Upper lobe of right lung (tissue), 1 donor: ENCODE results near the gene HLA-DPB1. TPM values are rescaled to one million over a fixed set of nuclear protein-coding genes. Genes with fewer than 3 reads are reported as not detected.

Experiments
- ATAC-seq: fragments of 200-7000 bp; cut with Tn5 transposase; one replicate; pipeline ENCODE4 v1.9.1; 2020; ENCODE audit warnings: mild to moderate bottlenecking, moderate library complexity
- DNase-seq: peaks from one replicate; pipeline ENCODE4 v3.0.0-alpha.2; 2020
- H3K27ac ChIP-seq: fragments of 200-600 bp; one replicate; pipeline ENCODE4 v1.8.0; 2022
- H3K27me3 ChIP-seq: fragments of 200-600 bp; one replicate; pipeline ENCODE4 v1.8.0; 2022; ENCODE audit warnings: mild to moderate bottlenecking
- H3K36me3 ChIP-seq: fragments of 200-600 bp; one replicate; pipeline ENCODE4 v1.8.0; 2022
- H3K4me1 ChIP-seq: fragments of 200-600 bp; one replicate; pipeline ENCODE4 v1.8.0; 2022
- H3K4me3 ChIP-seq: fragments of 200-600 bp; one replicate; pipeline ENCODE4 v1.8.0; 2022; ENCODE audit warnings: mild to moderate bottlenecking
- H3K9me3 ChIP-seq: fragments of 200-600 bp; one replicate; pipeline ENCODE4 v1.8.0; 2022
- CTCF ChIP-seq: fragments of 200-600 bp; IDR thresholded peaks from one replicate; pipeline ENCODE4 v1.8.0; 2022; ENCODE audit warnings: antibody characterized with exemption
- intact Hi-C: fragments of 100-400 bp; cut with DNase I; formaldehyde crosslinking; loops from one replicate; pipeline ENCODE4 v1.11.0; 2022
- total RNA-seq: library from RNA; stranded (reverse); fragmentation: NEBNext Ultra II Directional; extraction: Animal tissue kit (Norgen Biotek cat#: 25700); gene quantifications from one replicate; pipeline ENCODE4 v1.2.1, GENCODE V29; 2021
- donor health status: DM: no; HTN: yes; CAD: no; lungs with severe emphysema.

Gene HLA-DPB1
- total RNA-seq, 1 donor from 2014 or later = 385 TPM

GRCh38 chr6:33105386-33105785 is 29.6 kb downstream of the HLA-DPB1 start:
- no peak for TF ChIP-seq CTCF
- no peaks in the 10 kb centered on the region for H3K36me3 ChIP-seq
- ATAC-seq (no peak), DNase-seq (no peak)
- peaks cover 6% of the 10 kb centered on the region for H3K9me3 ChIP-seq
- no peak overlapping the region for H3K4me3 ChIP-seq
- H3K4me1 ChIP-seq = no peaks in the 10 kb centered on the region
- H3K27me3 ChIP-seq = no peaks in the 10 kb centered on the region
- intact Hi-C loops = no loop called here
- no peak overlapping the region for H3K27ac ChIP-seq

- no peaks in the 10 kb centered on the region for H3K27me3 ChIP-seq
- H3K27ac ChIP-seq = no peak overlapping the region
- H3K36me3 ChIP-seq = no peaks in the 10 kb centered on the region
- H3K4me3 ChIP-seq = no peak overlapping the region
- no peaks in the 10 kb centered on the region for H3K4me1 ChIP-seq
- ATAC-seq (no peak), DNase-seq (no peak)
- intact Hi-C loops = no loop called here
- no peak for TF ChIP-seq CTCF
- H3K9me3 ChIP-seq = peaks cover under 1% of the 10 kb centered on the region
These were observed 30.4 kb downstream of the HLA-DPB1 start for GRCh38 chr6:33105916-33106871.

GRCh38 chr6:33107641-33108040 is 31.9 kb downstream of the HLA-DPB1 start:
- H3K27ac ChIP-seq = no peak overlapping the region
- intact Hi-C loops = no loop called here
- no peak for TF ChIP-seq CTCF
- no peaks in the 10 kb centered on the region for H3K36me3 ChIP-seq
- ATAC-seq = no peak
- no peaks in the 10 kb centered on the region for H3K9me3 ChIP-seq
- no peaks in the 10 kb centered on the region for H3K4me1 ChIP-seq
- H3K4me3 ChIP-seq = no peak overlapping the region
- no peaks in the 10 kb centered on the region for H3K27me3 ChIP-seq
- no peak for DNase-seq

GRCh38 chr6:33108307-33108706 is 32.5 kb downstream of the HLA-DPB1 start:
- no peak overlapping the region for H3K27ac ChIP-seq
- no peaks in the 10 kb centered on the region for H3K4me1 ChIP-seq
- no peaks in the 10 kb centered on the region for H3K36me3 ChIP-seq
- intact Hi-C loops = no loop called here
- DNase-seq (no peak), ATAC-seq (no peak)
- no peak overlapping the region for H3K4me3 ChIP-seq
- TF ChIP-seq CTCF = no peak
- no peaks in the 10 kb centered on the region for H3K9me3 ChIP-seq
- H3K27me3 ChIP-seq = no peaks in the 10 kb centered on the region

GRCh38 chr6:33112148-33112547 is 36.4 kb downstream of the HLA-DPB1 start:
- Histone ChIP-seq H3K27me3 (peaks cover 24% of the 10 kb centered on the region), H3K9me3 (no peaks in the 10 kb centered on the region), H3K4me1 (no peaks in the 10 kb centered on the region), H3K36me3 (no peaks in the 10 kb centered on the region), H3K4me3 (no peak overlapping the region), H3K27ac (no peak overlapping the region)
- ATAC-seq (peak; percentile 94), DNase-seq (no peak)
- TF ChIP-seq CTCF = no peak
- intact Hi-C loops = no loop called here
